ENCODE results near the gene KATNAL2. TPM values are rescaled to one million over a fixed set of nuclear protein-coding genes. Genes with fewer than 3 reads are reported as not detected.

KATNAL2 gene
- 5.4 TPM for polyA plus RNA-seq (2013, experiment 1 of 2)
- polyA plus RNA-seq (2013, experiment 2 of 2) = 7.2 TPM

- Histone ChIP-seq H3K36me3 (ENCODE audit: control insufficient read depth, insufficient read depth, low read length) (no peaks in the 10 kb centered on the region), H3K4me1 (ENCODE audit: control insufficient read depth, insufficient read depth, low read length, poor library complexity, severe bottlenecking) (peaks cover 9% of the 10 kb centered on the region), H3K27ac (ENCODE audit: low read depth, low read length, severe bottlenecking) (peak within 1 kb of the TSS; percentile 82), H3K9me3 (ENCODE audit: control insufficient read depth, low read length) (no peaks in the 10 kb centered on the region), H3K4me3 (ENCODE audit: extremely low read depth, insufficient read depth, low read length, poor library complexity, severe bottlenecking) (peak within 1 kb of the TSS; percentile 54)
- 0% methylated on average over 48 to 50 of the region's 107 CpGs for WGBS, 2 experiments (ENCODE audit: insufficient coverage in 2 of 2)
These were observed at the start of gene KATNAL2, which contains the start of gene PIAS2 for GRCh38 chr18:46917108-46917802. Gene KATNAL2 (plus strand): TSS chr18:46917602. CDS start chr18:46946873, 29,271 bp downstream. Gene PIAS2 (minus strand): TSS chr18:46917507. CDS start chr18:46917345, 162 bp downstream.

- H3K4me1 ChIP-seq (ENCODE audit: control insufficient read depth, insufficient read depth, low read length, poor library complexity, severe bottlenecking) = no peaks in the 10 kb centered on the region
- peaks cover 13% of the 10 kb centered on the region for H3K36me3 ChIP-seq (ENCODE audit: control insufficient read depth, insufficient read depth, low read length)
- no peak overlapping the region for H3K4me3 ChIP-seq (ENCODE audit: extremely low read depth, insufficient read depth, low read length, poor library complexity, severe bottlenecking)
- H3K27ac ChIP-seq (ENCODE audit: low read depth, low read length, severe bottlenecking) = no peak overlapping the region
- WGBS, 2 experiments (ENCODE audit: insufficient coverage in 2 of 2) = 90 to 99% methylated on average over 10 of the region's 11 CpGs
- peaks cover 37% of the 10 kb centered on the region for H3K9me3 ChIP-seq (ENCODE audit: control insufficient read depth, low read length)
These were observed 49.1 kb upstream of the KATNAL2 start for GRCh38 chr18:46868169-46868921.

- Histone ChIP-seq H3K4me1 (ENCODE audit: control insufficient read depth, insufficient read depth, low read length, poor library complexity, severe bottlenecking) (no peaks in the 10 kb centered on the region), H3K27ac (ENCODE audit: low read depth, low read length, severe bottlenecking) (no peak overlapping the region), H3K9me3 (ENCODE audit: control insufficient read depth, low read length) (peaks cover 35% of the 10 kb centered on the region), H3K36me3 (ENCODE audit: control insufficient read depth, insufficient read depth, low read length) (peaks cover 31% of the 10 kb centered on the region), H3K4me3 (ENCODE audit: extremely low read depth, insufficient read depth, low read length, poor library complexity, severe bottlenecking) (no peak overlapping the region)
- 93 to 94% methylated on average over 13 to 15 of the region's 15 CpGs for WGBS, 2 experiments (ENCODE audit: insufficient coverage in 2 of 2)
These were observed 39.9 kb upstream of the KATNAL2 start for GRCh38 chr18:46877329-46877987.

GRCh38 chr18:46883180-46883579 is 34.2 kb upstream of the KATNAL2 start:
- Histone ChIP-seq H3K4me3 (ENCODE audit: extremely low read depth, insufficient read depth, low read length, poor library complexity, severe bottlenecking) (no peak overlapping the region), H3K4me1 (ENCODE audit: control insufficient read depth, insufficient read depth, low read length, poor library complexity, severe bottlenecking) (no peaks in the 10 kb centered on the region), H3K9me3 (ENCODE audit: control insufficient read depth, low read length) (peaks cover 13% of the 10 kb centered on the region), H3K36me3 (ENCODE audit: control insufficient read depth, insufficient read depth, low read length) (peaks cover 18% of the 10 kb centered on the region), H3K27ac (ENCODE audit: low read depth, low read length, severe bottlenecking) (no peak overlapping the region)
- 100% methylated on average over 1 of the region's 4 CpGs for WGBS, 2 experiments (ENCODE audit: insufficient coverage in 2 of 2)

- peaks cover 15% of the 10 kb centered on the region for H3K9me3 ChIP-seq (ENCODE audit: control insufficient read depth, low read length)
- no peaks in the 10 kb centered on the region for H3K4me1 ChIP-seq (ENCODE audit: control insufficient read depth, insufficient read depth, low read length, poor library complexity, severe bottlenecking)
- no peak overlapping the region for H3K27ac ChIP-seq (ENCODE audit: low read depth, low read length, severe bottlenecking)
- H3K36me3 ChIP-seq (ENCODE audit: control insufficient read depth, insufficient read depth, low read length) = peaks cover 32% of the 10 kb centered on the region
- H3K4me3 ChIP-seq (ENCODE audit: extremely low read depth, insufficient read depth, low read length, poor library complexity, severe bottlenecking) = no peak overlapping the region
- whole genome bisulfite sequencing, 2 experiments (ENCODE audit: insufficient coverage in 2 of 2) = 83% methylated on average over 1 of the region's 2 CpGs
These were observed 30.5 kb upstream of the KATNAL2 start for GRCh38 chr18:46886893-46887292.

- H3K9me3 ChIP-seq (ENCODE audit: control insufficient read depth, low read length) = peaks cover 15% of the 10 kb centered on the region
- H3K4me1 ChIP-seq (ENCODE audit: control insufficient read depth, insufficient read depth, low read length, poor library complexity, severe bottlenecking) = no peaks in the 10 kb centered on the region
- no peak overlapping the region for H3K27ac ChIP-seq (ENCODE audit: low read depth, low read length, severe bottlenecking)
- H3K36me3 ChIP-seq (ENCODE audit: control insufficient read depth, insufficient read depth, low read length) = peaks cover 32% of the 10 kb centered on the region
- H3K4me3 ChIP-seq (ENCODE audit: extremely low read depth, insufficient read depth, low read length, poor library complexity, severe bottlenecking) = no peak overlapping the region
- WGBS, 2 experiments (ENCODE audit: insufficient coverage in 2 of 2) = 80% methylated on average over 1 of the region's 1 CpG; no CpG with 5 or more reads in 1 of the 2 experiments
These were observed 28.4 kb upstream of the KATNAL2 start for GRCh38 chr18:46888965-46889364.

GRCh38 chr18:46891742-46892214 is 25.6 kb upstream of the KATNAL2 start:
- peaks cover 15% of the 10 kb centered on the region for H3K9me3 ChIP-seq (ENCODE audit: control insufficient read depth, low read length)

GRCh38 chr18:46892842-46893241 is 24.6 kb upstream of the KATNAL2 start:
- Histone ChIP-seq H3K27ac (ENCODE audit: low read depth, low read length, severe bottlenecking) (no peak overlapping the region), H3K4me1 (ENCODE audit: control insufficient read depth, insufficient read depth, low read length, poor library complexity, severe bottlenecking) (no peaks in the 10 kb centered on the region), H3K36me3 (ENCODE audit: control insufficient read depth, insufficient read depth, low read length) (peaks cover 31% of the 10 kb centered on the region), H3K4me3 (ENCODE audit: extremely low read depth, insufficient read depth, low read length, poor library complexity, severe bottlenecking) (no peak overlapping the region), H3K9me3 (ENCODE audit: control insufficient read depth, low read length) (peaks cover 15% of the 10 kb centered on the region)
- 100% methylated on average over 1 of the region's 1 CpG for WGBS, 2 experiments (ENCODE audit: insufficient coverage in 2 of 2)

More at GRCh38 chr18:46891742-46892214, 25.6 kb upstream of the KATNAL2 start:
- H3K36me3 ChIP-seq (ENCODE audit: control insufficient read depth, insufficient read depth, low read length) = peaks cover 31% of the 10 kb centered on the region
- WGBS, 2 experiments (ENCODE audit: insufficient coverage in 2 of 2) = 80 to 93% methylated on average over 1 of the region's 3 CpGs
- no peaks in the 10 kb centered on the region for H3K4me1 ChIP-seq (ENCODE audit: control insufficient read depth, insufficient read depth, low read length, poor library complexity, severe bottlenecking)
- H3K27ac ChIP-seq (ENCODE audit: low read depth, low read length, severe bottlenecking) = no peak overlapping the region
- H3K4me3 ChIP-seq (ENCODE audit: extremely low read depth, insufficient read depth, low read length, poor library complexity, severe bottlenecking) = no peak overlapping the region

GRCh38 chr18:46893360-46893759 is 24.0 kb upstream of the KATNAL2 start:
- no peak overlapping the region for H3K4me3 ChIP-seq (ENCODE audit: extremely low read depth, insufficient read depth, low read length, poor library complexity, severe bottlenecking)
- H3K27ac ChIP-seq (ENCODE audit: low read depth, low read length, severe bottlenecking) = no peak overlapping the region
- peaks cover 13% of the 10 kb centered on the region for H3K9me3 ChIP-seq (ENCODE audit: control insufficient read depth, low read length)
- peaks cover 28% of the 10 kb centered on the region for H3K36me3 ChIP-seq (ENCODE audit: control insufficient read depth, insufficient read depth, low read length)
- 92 to 100% methylated on average over 1 of the region's 1 CpG for WGBS, 2 experiments (ENCODE audit: insufficient coverage in 2 of 2)
- no peaks in the 10 kb centered on the region for H3K4me1 ChIP-seq (ENCODE audit: control insufficient read depth, insufficient read depth, low read length, poor library complexity, severe bottlenecking)

- peaks cover 21% of the 10 kb centered on the region for H3K36me3 ChIP-seq (ENCODE audit: control insufficient read depth, insufficient read depth, low read length)
- peaks cover 5% of the 10 kb centered on the region for H3K9me3 ChIP-seq (ENCODE audit: control insufficient read depth, low read length)
- no peaks in the 10 kb centered on the region for H3K4me1 ChIP-seq (ENCODE audit: control insufficient read depth, insufficient read depth, low read length, poor library complexity, severe bottlenecking)
- no CpG with 5 or more reads among the region's 2 CpGs for WGBS, 2 experiments (ENCODE audit: insufficient coverage in 2 of 2)
- H3K4me3 ChIP-seq (ENCODE audit: extremely low read depth, insufficient read depth, low read length, poor library complexity, severe bottlenecking) = no peak overlapping the region
- H3K27ac ChIP-seq (ENCODE audit: low read depth, low read length, severe bottlenecking) = no peak overlapping the region
These were observed 23.3 kb upstream of the KATNAL2 start for GRCh38 chr18:46894124-46894523.
